Esophagus muscularis mucosa (tissue), 3 donors: Measurements from ENCODE around the gene PHYHD1.

Source experiments
- CTCF ChIP-seq, 3 experiments: fragments of 200-600 bp in 2 of 3; fragments of 450-650 bp in 1 of 3; sonication (generic) in 2 of 3; IDR thresholded peaks; one replicate each; pipeline ENCODE4 v1.5.1; 2017 to 2019; ENCODE audit warnings: antibody characterized with exemption in 3 of 3, mild to moderate bottlenecking in 2 of 3, moderate library complexity in 1 of 3
- POLR2A ChIP-seq: fragments of 450-650 bp; IDR thresholded peaks from one replicate; pipeline ENCODE4 v1.6.1; 2017; ENCODE audit warnings: antibody characterized with exemption, moderate library complexity, mild to moderate bottlenecking, low read depth
- POLR2AphosphoS5 ChIP-seq, 2 donors: sonication (generic); formaldehyde crosslinking; IDR thresholded peaks; one replicate each; pipeline ENCODE4 v1.6.1; 2017; ENCODE audit warnings: antibody characterized with exemption in 2 of 2

DNA sequence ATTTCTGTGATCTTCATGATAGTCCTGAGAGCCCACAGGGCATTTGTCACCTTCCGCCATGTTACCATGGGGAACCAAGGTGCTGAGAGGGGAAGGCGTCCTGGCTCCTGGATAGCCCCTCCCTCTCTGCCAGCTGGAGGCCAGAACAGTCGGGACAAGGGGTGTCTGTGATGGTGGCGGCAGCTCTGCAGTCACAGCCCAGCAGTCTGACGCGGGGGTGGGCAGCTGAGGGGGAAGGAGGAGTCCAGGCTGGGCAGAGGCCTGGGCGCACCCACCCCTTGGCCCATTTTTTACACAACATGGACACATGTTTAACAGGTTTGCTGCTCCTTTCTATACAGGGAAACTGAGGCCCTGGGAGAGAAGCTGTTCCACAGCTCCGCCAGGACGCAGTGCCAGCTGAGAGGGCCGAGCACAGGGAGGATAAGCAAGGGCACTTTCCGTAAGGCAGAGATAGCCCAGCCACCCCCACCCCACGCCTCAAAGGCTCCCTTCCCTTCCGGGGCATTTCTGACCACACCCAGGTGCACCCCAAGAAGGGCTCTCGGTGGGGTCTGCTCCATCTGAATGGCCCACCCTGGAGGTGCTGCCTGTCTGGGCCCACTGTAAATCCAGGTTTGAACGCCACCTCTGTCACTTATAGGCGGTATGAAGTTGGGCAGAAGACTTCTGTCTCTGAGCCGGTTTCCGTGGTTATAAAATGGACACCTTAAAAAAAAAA, 21.8 kb upstream of the PHYHD1 start:
- no peak for TF ChIP-seq POLR2AphosphoS5 (IDR thresholded peaks at IDR 0.05)
- TF ChIP-seq CTCF (IDR thresholded peaks at IDR 0.05), result no peak
- no peak for TF ChIP-seq POLR2A
